Astrocyte (in vitro differentiated cells and primary cell): ENCODE results near the gene CARD11. TPM values are rescaled to one million over a fixed set of nuclear protein-coding genes. Genes with fewer than 3 reads are reported as not detected.

ENCODE experiments used
- DNase-seq: peaks from one replicate; pipeline ENCODE4 v3.0.0-alpha.2; 2010; ENCODE audit warnings: low read depth
- FAIRE-seq: peaks from 2 replicates; lab custom pipeline; 2011; peaks lifted over from hg19 to GRCh38; lab: Jason Lieb, UNC
- H2AFZ ChIP-seq: 2 replicates; pipeline ENCODE4 v1.6.0; 2012; ENCODE audit warnings: low read depth, low read length, inconsistent platforms
- H3K27ac ChIP-seq: 2 replicates; pipeline ENCODE4 v1.5.1; 2011; ENCODE audit warnings: low read depth, low read length, inconsistent platforms
- H3K27me3 ChIP-seq: 2 replicates; pipeline ENCODE4 v1.6.0; 2011; ENCODE audit warnings: low read length, inconsistent platforms; ENCODE audit not compliant: insufficient read depth
- H3K36me3 ChIP-seq: 2 replicates; pipeline ENCODE4 v1.5.1; 2011; ENCODE audit warnings: low read length, inconsistent platforms; ENCODE audit not compliant: insufficient read depth
- H3K4me1 ChIP-seq: 2 replicates; pipeline ENCODE4 v1.5.1; 2011; ENCODE audit warnings: low read length, inconsistent platforms; ENCODE audit not compliant: insufficient read depth
- H3K4me2 ChIP-seq: 2 replicates; pipeline ENCODE4 v1.6.0; 2012; ENCODE audit warnings: low read length, inconsistent platforms
- H3K4me3 ChIP-seq: 2 replicates; pipeline ENCODE4 v1.5.1; 2011; ENCODE audit warnings: low read depth, mild to moderate bottlenecking, low read length, inconsistent platforms; ENCODE audit not compliant: insufficient read depth
- H3K79me2 ChIP-seq: 2 replicates; pipeline ENCODE4 v1.6.0; 2012; ENCODE audit warnings: mild to moderate bottlenecking, low read length, inconsistent platforms; ENCODE audit not compliant: insufficient read depth
- H3K9ac ChIP-seq: 2 replicates; pipeline ENCODE4 v1.6.0; 2012; ENCODE audit warnings: mild to moderate bottlenecking, low read length, inconsistent platforms
- H3K9me3 ChIP-seq: 2 replicates; pipeline ENCODE4 v1.5.1; 2012; ENCODE audit warnings: low read depth, mild to moderate bottlenecking, low read length, inconsistent platforms; ENCODE audit not compliant: insufficient read depth
- H4K20me1 ChIP-seq: 2 replicates; pipeline ENCODE4 v1.6.0; 2012; ENCODE audit warnings: low read length, inconsistent platforms; ENCODE audit not compliant: insufficient read depth
- H3K27ac Mint-ChIP-seq: one replicate; pipeline ENCODE4 v1.8.0; 2021; ENCODE audit warnings: mild to moderate bottlenecking, mixed read lengths; ENCODE audit not compliant: unreplicated experiment
- H3K27me3 Mint-ChIP-seq: one replicate; pipeline ENCODE4 v1.8.0; 2021; ENCODE audit warnings: low read depth, mixed read lengths; ENCODE audit not compliant: unreplicated experiment
- H3K36me3 Mint-ChIP-seq: one replicate; pipeline ENCODE4 v1.8.0; 2021; ENCODE audit warnings: low read depth, mixed read lengths; ENCODE audit not compliant: unreplicated experiment
- H3K4me1 Mint-ChIP-seq: one replicate; pipeline ENCODE4 v1.8.0; 2021; ENCODE audit warnings: low read depth, mixed read lengths; ENCODE audit not compliant: unreplicated experiment
- H3K4me3 Mint-ChIP-seq: one replicate; pipeline ENCODE4 v1.8.0; 2021; ENCODE audit warnings: mild to moderate bottlenecking, moderate library complexity, mixed read lengths; ENCODE audit not compliant: unreplicated experiment
- H3K9me3 Mint-ChIP-seq: one replicate; pipeline ENCODE4 v1.8.0; 2021; ENCODE audit warnings: mild to moderate bottlenecking, mixed read lengths; ENCODE audit not compliant: unreplicated experiment
- CTCF ChIP-seq: IDR thresholded peaks from 2 replicates; pipeline ENCODE4 v1.5.1; 2011; ENCODE audit warnings: low read depth, mild to moderate bottlenecking, inconsistent platforms, low read length, moderate library complexity; ENCODE audit not compliant: insufficient read depth
- EZH2 ChIP-seq: IDR thresholded peaks from 2 replicates; pipeline ENCODE4 v1.6.1; 2012; ENCODE audit warnings: mild to moderate bottlenecking, low read length, inconsistent platforms; ENCODE audit not compliant: insufficient read depth
- total RNA-seq: library from RNA; stranded (reverse); gene quantifications from 2 replicates; pipeline ENCODE4 v1.2.1, GENCODE V29; 2021

CARD11 gene
- total RNA-seq, 1 donor from 2014 or later = 9.5 TPM

- TF ChIP-seq CTCF = no peak
- TF ChIP-seq EZH2 = no peak
- Mint-ChIP-seq H3K4me3 (no peak overlapping the region), H3K36me3 (peaks cover 11% of the 10 kb centered on the region), H3K9me3 (peaks cover 8% of the 10 kb centered on the region), H3K27ac (no peak overlapping the region), H3K4me1 (peaks cover 11% of the 10 kb centered on the region), H3K27me3 (peaks cover 2% of the 10 kb centered on the region)
- FAIRE-seq (no peak), DNase-seq (no peak)
- H3K36me3 ChIP-seq = no peaks in the 10 kb centered on the region
- no peak overlapping the region for H3K4me2 ChIP-seq
- no peak overlapping the region for H3K9ac ChIP-seq
- no peak overlapping the region for H3K4me3 ChIP-seq
- H2AFZ ChIP-seq = no peak overlapping the region
- no peaks in the 10 kb centered on the region for H4K20me1 ChIP-seq
- H3K9me3 ChIP-seq = no peaks in the 10 kb centered on the region
- no peak overlapping the region for H3K27ac ChIP-seq
- H3K4me1 ChIP-seq = peaks cover 4% of the 10 kb centered on the region
- no peaks in the 10 kb centered on the region for H3K79me2 ChIP-seq
- H3K27me3 ChIP-seq = peaks cover 6% of the 10 kb centered on the region
Measured at GRCh38 chr7:2936891-2937580, 106.6 kb downstream of the CARD11 start.

- no peak for TF ChIP-seq CTCF
- no peak for TF ChIP-seq EZH2
- H3K9me3 Mint-ChIP-seq = peaks cover 4% of the 10 kb centered on the region
- Histone ChIP-seq H3K9me3 (no peaks in the 10 kb centered on the region), H2AFZ (no peak overlapping the region), H3K27me3 (peaks cover 6% of the 10 kb centered on the region), H3K27ac (no peak overlapping the region), H3K79me2 (no peaks in the 10 kb centered on the region), H4K20me1 (no peaks in the 10 kb centered on the region), H3K4me3 (no peak overlapping the region), H3K9ac (no peak overlapping the region), H3K4me2 (no peak overlapping the region), H3K36me3 (no peaks in the 10 kb centered on the region), H3K4me1 (peaks cover 4% of the 10 kb centered on the region)
- H3K36me3 Mint-ChIP-seq = peaks cover 13% of the 10 kb centered on the region
- peaks cover 2% of the 10 kb centered on the region for H3K27me3 Mint-ChIP-seq
- DNase-seq (no peak), FAIRE-seq (no peak)
- H3K4me1 Mint-ChIP-seq = peaks cover 11% of the 10 kb centered on the region
- peak overlapping the region; percentile 41 for H3K27ac Mint-ChIP-seq
- H3K4me3 Mint-ChIP-seq = no peak overlapping the region
Measured at GRCh38 chr7:2936301-2936700, 107.4 kb downstream of the CARD11 start.
